Measurements from ENCODE around the gene ZSCAN32. TPM values are rescaled to one million over a fixed set of nuclear protein-coding genes. Genes with fewer than 3 reads are reported as not detected.

ZSCAN32 gene
- total and polyA plus RNA-seq, 2 of the 8 experiments (the other 6 are each of a cell fraction or from before 2014, with no cell fraction given), result 13.4 to 22.0 TPM

DNA sequence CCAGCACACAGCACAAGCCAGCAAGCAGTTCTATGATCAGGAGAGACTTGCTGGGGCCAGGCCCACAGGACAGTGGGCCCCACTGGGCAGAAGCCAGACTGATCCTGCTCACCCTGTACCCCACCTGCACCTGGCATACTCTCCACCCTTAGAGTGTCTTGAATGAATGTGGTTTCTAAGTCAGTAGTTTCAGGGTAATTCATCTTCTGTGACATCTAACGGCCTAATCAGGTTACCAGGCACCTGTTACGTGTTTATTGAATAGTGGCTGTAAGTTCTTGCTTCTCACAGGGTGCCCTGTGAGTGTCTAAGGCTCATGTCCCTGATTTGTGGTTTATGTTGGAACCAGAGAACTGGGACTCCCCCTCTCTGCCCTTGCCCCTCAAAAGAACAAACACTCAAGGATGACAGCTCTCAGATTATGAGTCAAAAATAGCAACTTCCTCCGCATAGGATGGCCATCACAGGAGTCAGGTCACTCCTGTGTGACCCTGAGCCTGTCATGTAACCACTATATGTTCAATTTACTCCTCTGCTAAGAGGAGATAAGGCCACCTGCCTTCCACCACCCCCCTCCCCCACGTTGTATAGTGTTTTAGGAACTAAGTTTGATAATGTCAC lies 52.1 kb downstream of the ZSCAN32 start (continued):
- TF ChIP-seq, protein P1, sequence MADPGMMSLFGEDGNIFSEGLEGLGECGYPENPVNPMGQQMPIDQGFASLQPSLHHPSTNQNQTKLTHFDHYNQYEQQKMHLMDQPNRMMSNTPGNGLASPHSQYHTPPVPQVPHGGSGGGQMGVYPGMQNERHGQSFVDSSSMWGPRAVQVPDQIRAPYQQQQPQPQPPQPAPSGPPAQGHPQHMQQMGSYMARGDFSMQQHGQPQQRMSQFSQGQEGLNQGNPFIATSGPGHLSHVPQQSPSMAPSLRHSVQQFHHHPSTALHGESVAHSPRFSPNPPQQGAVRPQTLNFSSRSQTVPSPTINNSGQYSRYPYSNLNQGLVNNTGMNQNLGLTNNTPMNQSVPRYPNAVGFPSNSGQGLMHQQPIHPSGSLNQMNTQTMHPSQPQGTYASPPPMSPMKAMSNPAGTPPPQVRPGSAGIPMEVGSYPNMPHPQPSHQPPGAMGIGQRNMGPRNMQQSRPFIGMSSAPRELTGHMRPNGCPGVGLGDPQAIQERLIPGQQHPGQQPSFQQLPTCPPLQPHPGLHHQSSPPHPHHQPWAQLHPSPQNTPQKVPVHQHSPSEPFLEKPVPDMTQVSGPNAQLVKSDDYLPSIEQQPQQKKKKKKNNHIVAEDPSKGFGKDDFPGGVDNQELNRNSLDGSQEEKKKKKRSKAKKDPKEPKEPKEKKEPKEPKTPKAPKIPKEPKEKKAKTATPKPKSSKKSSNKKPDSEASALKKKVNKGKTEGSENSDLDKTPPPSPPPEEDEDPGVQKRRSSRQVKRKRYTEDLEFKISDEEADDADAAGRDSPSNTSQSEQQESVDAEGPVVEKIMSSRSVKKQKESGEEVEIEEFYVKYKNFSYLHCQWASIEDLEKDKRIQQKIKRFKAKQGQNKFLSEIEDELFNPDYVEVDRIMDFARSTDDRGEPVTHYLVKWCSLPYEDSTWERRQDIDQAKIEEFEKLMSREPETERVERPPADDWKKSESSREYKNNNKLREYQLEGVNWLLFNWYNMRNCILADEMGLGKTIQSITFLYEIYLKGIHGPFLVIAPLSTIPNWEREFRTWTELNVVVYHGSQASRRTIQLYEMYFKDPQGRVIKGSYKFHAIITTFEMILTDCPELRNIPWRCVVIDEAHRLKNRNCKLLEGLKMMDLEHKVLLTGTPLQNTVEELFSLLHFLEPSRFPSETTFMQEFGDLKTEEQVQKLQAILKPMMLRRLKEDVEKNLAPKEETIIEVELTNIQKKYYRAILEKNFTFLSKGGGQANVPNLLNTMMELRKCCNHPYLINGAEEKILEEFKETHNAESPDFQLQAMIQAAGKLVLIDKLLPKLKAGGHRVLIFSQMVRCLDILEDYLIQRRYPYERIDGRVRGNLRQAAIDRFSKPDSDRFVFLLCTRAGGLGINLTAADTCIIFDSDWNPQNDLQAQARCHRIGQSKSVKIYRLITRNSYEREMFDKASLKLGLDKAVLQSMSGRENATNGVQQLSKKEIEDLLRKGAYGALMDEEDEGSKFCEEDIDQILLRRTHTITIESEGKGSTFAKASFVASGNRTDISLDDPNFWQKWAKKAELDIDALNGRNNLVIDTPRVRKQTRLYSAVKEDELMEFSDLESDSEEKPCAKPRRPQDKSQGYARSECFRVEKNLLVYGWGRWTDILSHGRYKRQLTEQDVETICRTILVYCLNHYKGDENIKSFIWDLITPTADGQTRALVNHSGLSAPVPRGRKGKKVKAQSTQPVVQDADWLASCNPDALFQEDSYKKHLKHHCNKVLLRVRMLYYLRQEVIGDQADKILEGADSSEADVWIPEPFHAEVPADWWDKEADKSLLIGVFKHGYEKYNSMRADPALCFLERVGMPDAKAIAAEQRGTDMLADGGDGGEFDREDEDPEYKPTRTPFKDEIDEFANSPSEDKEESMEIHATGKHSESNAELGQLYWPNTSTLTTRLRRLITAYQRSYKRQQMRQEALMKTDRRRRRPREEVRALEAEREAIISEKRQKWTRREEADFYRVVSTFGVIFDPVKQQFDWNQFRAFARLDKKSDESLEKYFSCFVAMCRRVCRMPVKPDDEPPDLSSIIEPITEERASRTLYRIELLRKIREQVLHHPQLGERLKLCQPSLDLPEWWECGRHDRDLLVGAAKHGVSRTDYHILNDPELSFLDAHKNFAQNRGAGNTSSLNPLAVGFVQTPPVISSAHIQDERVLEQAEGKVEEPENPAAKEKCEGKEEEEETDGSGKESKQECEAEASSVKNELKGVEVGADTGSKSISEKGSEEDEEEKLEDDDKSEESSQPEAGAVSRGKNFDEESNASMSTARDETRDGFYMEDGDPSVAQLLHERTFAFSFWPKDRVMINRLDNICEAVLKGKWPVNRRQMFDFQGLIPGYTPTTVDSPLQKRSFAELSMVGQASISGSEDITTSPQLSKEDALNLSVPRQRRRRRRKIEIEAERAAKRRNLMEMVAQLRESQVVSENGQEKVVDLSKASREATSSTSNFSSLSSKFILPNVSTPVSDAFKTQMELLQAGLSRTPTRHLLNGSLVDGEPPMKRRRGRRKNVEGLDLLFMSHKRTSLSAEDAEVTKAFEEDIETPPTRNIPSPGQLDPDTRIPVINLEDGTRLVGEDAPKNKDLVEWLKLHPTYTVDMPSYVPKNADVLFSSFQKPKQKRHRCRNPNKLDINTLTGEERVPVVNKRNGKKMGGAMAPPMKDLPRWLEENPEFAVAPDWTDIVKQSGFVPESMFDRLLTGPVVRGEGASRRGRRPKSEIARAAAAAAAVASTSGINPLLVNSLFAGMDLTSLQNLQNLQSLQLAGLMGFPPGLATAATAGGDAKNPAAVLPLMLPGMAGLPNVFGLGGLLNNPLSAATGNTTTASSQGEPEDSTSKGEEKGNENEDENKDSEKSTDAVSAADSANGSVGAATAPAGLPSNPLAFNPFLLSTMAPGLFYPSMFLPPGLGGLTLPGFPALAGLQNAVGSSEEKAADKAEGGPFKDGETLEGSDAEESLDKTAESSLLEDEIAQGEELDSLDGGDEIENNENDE (IDR thresholded peaks at IDR 0.05; ENCODE audit: insufficient replicate concordance, low read length), result no peak
- TF ChIP-seq NRF1 (IDR thresholded peaks at IDR 0.05; ENCODE audit: low read depth, low read length), result no peak
- TF ChIP-seq CBX5 (IDR thresholded peaks at IDR 0.05; ENCODE audit: low read depth, low read length), result no peak
- no peak for TF ChIP-seq CHD2 (IDR thresholded peaks at IDR 0.05; ENCODE audit: low read length)
- TF ChIP-seq SUZ12 (IDR thresholded peaks at IDR 0.05; ENCODE audit: low read length), result no peak
- TF ChIP-seq HDAC6 (IDR thresholded peaks at IDR 0.05; ENCODE audit: low read depth, low read length), result no peak
- TF ChIP-seq TCF12 (IDR thresholded peaks at IDR 0.05; ENCODE audit: low read depth, low read length), result no peak
- no peak for TF ChIP-seq BRCA1 (IDR thresholded peaks at IDR 0.05; ENCODE audit: low read depth, low read length)
- TF ChIP-seq TEAD4 (IDR thresholded peaks at IDR 0.05; ENCODE audit: low read depth, low read length), result no peak

Measured in H1 (cell line).